K562 (cell line): ENCODE results near the gene IPPK. TPM values are rescaled to one million over a fixed set of nuclear protein-coding genes. Genes with fewer than 3 reads are reported as not detected.

Experiments used
- ARHGAP35 ChIP-seq: fragments of 450-650 bp; IDR thresholded peaks from 2 replicates; pipeline ENCODE4 v1.6.1; 2018; ENCODE audit not compliant: partially characterized antibody
- ARNT ChIP-seq, 2 experiments: fragments of 450-650 bp; IDR thresholded peaks; 2 replicates each; pipeline ENCODE4 v1.6.1; 2016; ENCODE audit warnings: mild to moderate bottlenecking in 1 of 2
- BRF2 ChIP-seq: IDR thresholded peaks from 3 replicates; pipeline ENCODE4 v1.6.1; 2011; ENCODE audit warnings: borderline replicate concordance, mild to moderate bottlenecking; ENCODE audit not compliant: insufficient read length, insufficient read depth
- CBX2 ChIP-seq: fragments of 200-600 bp; sonication (generic); IDR thresholded peaks from one replicate; pipeline ENCODE4 v1.6.1; 2012; ENCODE audit warnings: mild to moderate bottlenecking, low read length, inconsistent platforms; ENCODE audit not compliant: insufficient read depth, poor library complexity, severe bottlenecking
- CHD4 ChIP-seq: fragments of 200-600 bp; sonication (generic); IDR thresholded peaks from 3 replicates; pipeline ENCODE4 v1.6.1; 2012; ENCODE audit warnings: low read depth, mild to moderate bottlenecking, mixed read lengths, low read length, inconsistent platforms; ENCODE audit not compliant: insufficient read depth, insufficient replicate concordance, poor library complexity, severe bottlenecking
- CTBP1 ChIP-seq: fragments of 450-650 bp; IDR thresholded peaks from 2 replicates; pipeline ENCODE4 v1.6.1; 2016; ENCODE audit warnings: borderline replicate concordance
- FOXK2 ChIP-seq, 2 experiments: fragments of 450-650 bp; IDR thresholded peaks in 1 of 2; conservative IDR thresholded peaks in 1 of 2; 2 replicates each; pipeline ENCODE4 v1.6.1; 2016; ENCODE audit warnings: low read depth in 2 of 2, mild to moderate bottlenecking in 1 of 2
- FOXM1 ChIP-seq, 2 experiments: fragments of 450-650 bp in 1 of 2; sonication (generic) in 1 of 2; formaldehyde crosslinking in 1 of 2; IDR thresholded peaks; 2 replicates each; pipeline versions ENCODE4 v1.6.1 to v1.9.0; 2017 to 2022; ENCODE audit warnings: low read depth in 2 of 2, mild to moderate bottlenecking in 2 of 2, missing genetic modification reagents in 1 of 2, moderate library complexity in 1 of 2
- FOXP1 ChIP-seq: sonication (generic); formaldehyde crosslinking; IDR thresholded peaks from 2 replicates; pipeline ENCODE4 v1.8.0; 2022; ENCODE audit warnings: mild to moderate bottlenecking, missing genetic modification reagents
- HNRNPH1 ChIP-seq: fragments of 200-400 bp; formaldehyde crosslinking; optimal IDR thresholded peaks from 2 replicates; pipeline ENCODE3; 2017; ENCODE audit warnings: low read depth, mild to moderate bottlenecking, low read length, moderate library complexity
- JUNB ChIP-seq: fragments of 450-650 bp; formaldehyde crosslinking; conservative IDR thresholded peaks from 2 replicates; pipeline ENCODE4 v1.4.0; 2020; ENCODE audit warnings: mild to moderate bottlenecking
- MTA2 ChIP-seq: fragments of 450-650 bp; IDR thresholded peaks from 2 replicates; pipeline ENCODE4 v1.6.1; 2016; ENCODE audit warnings: low read depth
- MTA3 ChIP-seq: fragments of 450-650 bp; formaldehyde crosslinking; IDR thresholded peaks from 2 replicates; pipeline ENCODE4 v1.6.1; 2017; ENCODE audit warnings: mild to moderate bottlenecking, borderline replicate concordance
- MYNN ChIP-seq, 2 experiments: sonication (generic); formaldehyde crosslinking in 1 of 2; IDR thresholded peaks; 2 replicates each; pipeline versions ENCODE4 v1.5.0 to v1.6.1; 2016 to 2020; ENCODE audit warnings: antibody characterized with exemption in 1 of 2, missing genetic modification reagents in 1 of 2
- PPARD ChIP-seq: fragments of 250-450 bp; sonication (Bioruptor Pico); IDR thresholded peaks from 2 replicates; pipeline ENCODE4 v1.8.0; 2022; ENCODE audit warnings: inconsistent platforms, mild to moderate bottlenecking, moderate library complexity
- RBM39 ChIP-seq: fragments of 200-400 bp; formaldehyde crosslinking; optimal IDR thresholded peaks from 2 replicates; pipeline ENCODE3; 2018; ENCODE audit warnings: low read depth, low read length
- ZNF217 ChIP-seq: sonication (generic); formaldehyde crosslinking; IDR thresholded peaks from 2 replicates; pipeline ENCODE4 v1.8.0; 2022; ENCODE audit warnings: mild to moderate bottlenecking, missing genetic modification reagents
- ZNF23 ChIP-seq: fragments of 250-450 bp; sonication (Bioruptor Pico); IDR thresholded peaks from 2 replicates; pipeline ENCODE4 v1.4.0; 2020; ENCODE audit warnings: mild to moderate bottlenecking
- polyA plus RNA-seq, 8 experiments: library from polyadenylated mRNA; depleted of rRNA in 4 of 8; stranded (reverse) in 5 of 8; unstranded in 3 of 8; fragments of >200 nt; fragmentation: Nextera tagmentation in 2 of 8; fragmentation: Illumina TruSeq in 1 of 8; extraction: Ambion mirVana in 2 of 8; extraction: Trizol in 1 of 8; gene quantifications; 2 replicates each; pipeline versions ENCODE4 v1.2.1 to v1.2.3, GENCODE V29; 2011 to 2014; ENCODE audit warnings: inconsistent platforms in 1 of 8, missing spikeins in 1 of 8
- total RNA-seq, 7 experiments: library from RNA; depleted of rRNA in 6 of 7; stranded (reverse); fragments of >200 nt in 6 of 7; fragmentation: Illumina TruSeq in 2 of 7; extraction: Trizol in 2 of 7; gene quantifications; 2 replicates each; pipeline versions ENCODE4 v1.2.1 to v1.2.3, GENCODE V29; 2011 to 2021; ENCODE audit warnings: low replicate concordance in 1 of 7
- TF ChIP-seq, protein P1 (sequence below): fragments of 450-650 bp; formaldehyde crosslinking; IDR thresholded peaks from 2 replicates; pipeline ENCODE4 v1.4.0; 2020; ENCODE audit warnings: mild to moderate bottlenecking, moderate library complexity
- TF ChIP-seq, protein P2 (sequence below): fragments of 250-450 bp; sonication (Bioruptor Pico); IDR thresholded peaks from 2 replicates; pipeline ENCODE4 v1.5.0; 2020; ENCODE audit warnings: mild to moderate bottlenecking
- TF ChIP-seq, protein P3 (sequence below): fragments of 450-650 bp; IDR thresholded peaks from 2 replicates; pipeline ENCODE4 v1.6.1; 2014; ENCODE audit warnings: low read depth, mild to moderate bottlenecking, moderate library complexity, borderline replicate concordance

IPPK gene
- total and polyA plus RNA-seq, 9 of the 15 experiments (the other 6 are each of a cell fraction or from before 2014, with no cell fraction given) = 3.1 to 22.2 (median 11.2) TPM

- TF ChIP-seq PPARD (CRISPR knock-in tag) (no peak), MYNN (IDR thresholded peaks at IDR 0.05) (no peak), MYNN (CRISPR knock-in tag; IDR thresholded peaks at IDR 0.05) (no peak), ARNT (IDR thresholded peaks at IDR 0.05) (0 out of 4 replicates have a peak, but pooled peaks of 1 of the 2 experiments have one; percentile 35), FOXM1 (IDR thresholded peaks at IDR 0.05; ENCODE audit: low read depth) (no peak), FOXM1 (CRISPR knock-in tag; IDR thresholded peaks at IDR 0.05; ENCODE audit: low read depth) (no peak), ARHGAP35 (no peak), ZNF217 (CRISPR knock-in tag) (no peak), FOXP1 (CRISPR knock-in tag) (0 out of 2 replicates have a peak, but pooled peaks have one; percentile 11), BRF2 (no peak), ZNF23 (CRISPR knock-in tag) (no peak), JUNB (CRISPR knock-in tag) (no peak), CTBP1 (no peak), CHD4 (no peak), CBX2 (no peak), RBM39 (no peak), HNRNPH1 (no peak), MTA3 (peak; percentile 84), FOXK2 (conservative IDR thresholded peaks at IDR 0.05 in 1 of 2, IDR thresholded peaks at IDR 0.05 in 1 of 2; ENCODE audit: low read depth in 2 of 2) (peak; percentile 54 to 56; a peak in 3 of 4 replicates), MTA2 (no peak)
- TF ChIP-seq, protein P1, sequence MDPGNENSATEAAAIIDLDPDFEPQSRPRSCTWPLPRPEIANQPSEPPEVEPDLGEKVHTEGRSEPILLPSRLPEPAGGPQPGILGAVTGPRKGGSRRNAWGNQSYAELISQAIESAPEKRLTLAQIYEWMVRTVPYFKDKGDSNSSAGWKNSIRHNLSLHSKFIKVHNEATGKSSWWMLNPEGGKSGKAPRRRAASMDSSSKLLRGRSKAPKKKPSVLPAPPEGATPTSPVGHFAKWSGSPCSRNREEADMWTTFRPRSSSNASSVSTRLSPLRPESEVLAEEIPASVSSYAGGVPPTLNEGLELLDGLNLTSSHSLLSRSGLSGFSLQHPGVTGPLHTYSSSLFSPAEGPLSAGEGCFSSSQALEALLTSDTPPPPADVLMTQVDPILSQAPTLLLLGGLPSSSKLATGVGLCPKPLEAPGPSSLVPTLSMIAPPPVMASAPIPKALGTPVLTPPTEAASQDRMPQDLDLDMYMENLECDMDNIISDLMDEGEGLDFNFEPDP (CRISPR knock-in tag) = no peak
- TF ChIP-seq, protein P2, sequence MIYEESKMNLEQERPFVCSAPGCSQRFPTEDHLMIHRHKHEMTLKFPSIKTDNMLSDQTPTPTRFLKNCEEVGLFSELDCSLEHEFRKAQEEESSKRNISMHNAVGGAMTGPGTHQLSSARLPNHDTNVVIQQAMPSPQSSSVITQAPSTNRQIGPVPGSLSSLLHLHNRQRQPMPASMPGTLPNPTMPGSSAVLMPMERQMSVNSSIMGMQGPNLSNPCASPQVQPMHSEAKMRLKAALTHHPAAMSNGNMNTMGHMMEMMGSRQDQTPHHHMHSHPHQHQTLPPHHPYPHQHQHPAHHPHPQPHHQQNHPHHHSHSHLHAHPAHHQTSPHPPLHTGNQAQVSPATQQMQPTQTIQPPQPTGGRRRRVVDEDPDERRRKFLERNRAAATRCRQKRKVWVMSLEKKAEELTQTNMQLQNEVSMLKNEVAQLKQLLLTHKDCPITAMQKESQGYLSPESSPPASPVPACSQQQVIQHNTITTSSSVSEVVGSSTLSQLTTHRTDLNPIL (CRISPR knock-in tag) = no peak
- TF ChIP-seq, protein P3, sequence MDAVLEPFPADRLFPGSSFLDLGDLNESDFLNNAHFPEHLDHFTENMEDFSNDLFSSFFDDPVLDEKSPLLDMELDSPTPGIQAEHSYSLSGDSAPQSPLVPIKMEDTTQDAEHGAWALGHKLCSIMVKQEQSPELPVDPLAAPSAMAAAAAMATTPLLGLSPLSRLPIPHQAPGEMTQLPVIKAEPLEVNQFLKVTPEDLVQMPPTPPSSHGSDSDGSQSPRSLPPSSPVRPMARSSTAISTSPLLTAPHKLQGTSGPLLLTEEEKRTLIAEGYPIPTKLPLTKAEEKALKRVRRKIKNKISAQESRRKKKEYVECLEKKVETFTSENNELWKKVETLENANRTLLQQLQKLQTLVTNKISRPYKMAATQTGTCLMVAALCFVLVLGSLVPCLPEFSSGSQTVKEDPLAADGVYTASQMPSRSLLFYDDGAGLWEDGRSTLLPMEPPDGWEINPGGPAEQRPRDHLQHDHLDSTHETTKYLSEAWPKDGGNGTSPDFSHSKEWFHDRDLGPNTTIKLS = peak; percentile 92
These were observed at the start of gene IPPK (continued) for GRCh38 chr9:92669890-92670708.
